ENCODE results near the gene PARD6G. TPM values are rescaled to one million over a fixed set of nuclear protein-coding genes. Genes with fewer than 3 reads are reported as not detected.
A peak's percentile ranks its signal among the peaks of the same experiment; 100 is the strongest.

The PARD6G gene
- total and polyA plus RNA-seq, 2 donors (not counting 1 experiment from before 2014, with no cell fraction given) = 1.0 to 2.1 TPM

DNA sequence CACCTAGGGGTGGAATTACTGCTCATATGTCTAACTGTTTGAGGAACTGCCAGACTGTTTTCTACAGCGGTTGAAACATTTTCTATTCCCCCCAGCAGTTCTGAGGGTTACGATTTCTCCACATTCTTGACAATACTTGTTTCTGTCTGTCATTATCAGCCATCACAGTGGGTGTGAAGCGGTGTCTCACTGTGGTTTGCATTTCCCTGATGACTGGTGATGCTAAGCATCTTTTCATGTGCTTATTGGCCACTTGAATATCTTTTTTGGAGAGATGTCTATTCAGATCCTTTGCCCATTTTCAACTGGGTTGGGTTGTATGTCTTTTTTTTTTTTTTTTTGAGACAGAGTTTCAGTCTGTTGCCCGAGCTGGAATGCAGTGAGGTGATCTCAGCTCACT, 75.3 kb downstream of the PARD6G start:
- Histone ChIP-seq H3K9ac (ENCODE audit: insufficient read depth, low read length) (no peak overlapping the region), H3K27ac (ENCODE audit: insufficient read depth, low read length) (no peak overlapping the region), H3K79me2 (ENCODE audit: control insufficient read depth, insufficient read depth, low read length) (no peaks in the 10 kb centered on the region), H3K27me3 (ENCODE audit: control insufficient read depth, insufficient read depth, low read length) (peaks cover 2% of the 10 kb centered on the region), H3K9me3 (ENCODE audit: control insufficient read depth, insufficient read depth, low read depth, low read length) (no peaks in the 10 kb centered on the region), H3K4me2 (ENCODE audit: extremely low read depth, insufficient read depth, low read length) (no peak overlapping the region), H3K4me3 (replicated peaks in 1 of 4; ENCODE audit: control extremely low read depth in 1 of 4, insufficient read depth in 1 of 4, low read depth in 3 of 4, low read length in 4 of 4) (no peak overlapping the region), H3K4me1 (ENCODE audit: control insufficient read depth, extremely low read depth, insufficient read depth, low read length) (no peaks in the 10 kb centered on the region), H4K20me1 (ENCODE audit: control insufficient read depth, extremely low read depth, insufficient read depth, low read length) (no peaks in the 10 kb centered on the region), H2AFZ (ENCODE audit: low read length) (no peak overlapping the region), H3K36me3 (ENCODE audit: control insufficient read depth, insufficient read depth, low read length) (no peaks in the 10 kb centered on the region)
- TF ChIP-seq, protein P1, sequence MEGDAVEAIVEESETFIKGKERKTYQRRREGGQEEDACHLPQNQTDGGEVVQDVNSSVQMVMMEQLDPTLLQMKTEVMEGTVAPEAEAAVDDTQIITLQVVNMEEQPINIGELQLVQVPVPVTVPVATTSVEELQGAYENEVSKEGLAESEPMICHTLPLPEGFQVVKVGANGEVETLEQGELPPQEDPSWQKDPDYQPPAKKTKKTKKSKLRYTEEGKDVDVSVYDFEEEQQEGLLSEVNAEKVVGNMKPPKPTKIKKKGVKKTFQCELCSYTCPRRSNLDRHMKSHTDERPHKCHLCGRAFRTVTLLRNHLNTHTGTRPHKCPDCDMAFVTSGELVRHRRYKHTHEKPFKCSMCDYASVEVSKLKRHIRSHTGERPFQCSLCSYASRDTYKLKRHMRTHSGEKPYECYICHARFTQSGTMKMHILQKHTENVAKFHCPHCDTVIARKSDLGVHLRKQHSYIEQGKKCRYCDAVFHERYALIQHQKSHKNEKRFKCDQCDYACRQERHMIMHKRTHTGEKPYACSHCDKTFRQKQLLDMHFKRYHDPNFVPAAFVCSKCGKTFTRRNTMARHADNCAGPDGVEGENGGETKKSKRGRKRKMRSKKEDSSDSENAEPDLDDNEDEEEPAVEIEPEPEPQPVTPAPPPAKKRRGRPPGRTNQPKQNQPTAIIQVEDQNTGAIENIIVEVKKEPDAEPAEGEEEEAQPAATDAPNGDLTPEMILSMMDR (conservative IDR thresholded peaks at IDR 0.05 in 1 of 2, IDR thresholded peaks at IDR 0.05 in 1 of 2; ENCODE audit: low read depth in 1 of 2, low read length in 2 of 2) = no peak
- no peak for TF ChIP-seq EZH2 (IDR thresholded peaks at IDR 0.05; ENCODE audit: low read length, missing control alignments)
- peak in 1 of 2 donors; percentile 60 for DNase-seq (ENCODE audit: low read depth in 2 of 2)

GRCh38 chr18:80171054-80171872, 76.1 kb downstream of the PARD6G start:
- Histone ChIP-seq H3K4me2 (ENCODE audit: extremely low read depth, insufficient read depth, low read length) (peak overlapping the region; percentile 44), H4K20me1 (ENCODE audit: control insufficient read depth, extremely low read depth, insufficient read depth, low read length) (no peaks in the 10 kb centered on the region), H3K4me3 (replicated peaks in 1 of 4; ENCODE audit: control extremely low read depth in 1 of 4, insufficient read depth in 1 of 4, low read depth in 3 of 4, low read length in 4 of 4) (peak overlapping the region in 2 of 4 experiments; percentile 32 to 50), H3K9me3 (ENCODE audit: control insufficient read depth, insufficient read depth, low read depth, low read length) (no peaks in the 10 kb centered on the region), H3K9ac (ENCODE audit: insufficient read depth, low read length) (no peak overlapping the region), H3K4me1 (ENCODE audit: control insufficient read depth, extremely low read depth, insufficient read depth, low read length) (no peaks in the 10 kb centered on the region), H3K27me3 (ENCODE audit: control insufficient read depth, insufficient read depth, low read length) (no peaks in the 10 kb centered on the region), H2AFZ (ENCODE audit: low read length) (peak overlapping the region; percentile 18), H3K79me2 (ENCODE audit: control insufficient read depth, insufficient read depth, low read length) (no peaks in the 10 kb centered on the region), H3K36me3 (ENCODE audit: control insufficient read depth, insufficient read depth, low read length) (no peaks in the 10 kb centered on the region), H3K27ac (ENCODE audit: insufficient read depth, low read length) (no peak overlapping the region)
- no peak for TF ChIP-seq EZH2 (IDR thresholded peaks at IDR 0.05; ENCODE audit: low read length, missing control alignments)
- TF ChIP-seq, protein P1 (conservative IDR thresholded peaks at IDR 0.05 in 1 of 2, IDR thresholded peaks at IDR 0.05 in 1 of 2; ENCODE audit: low read depth in 1 of 2, low read length in 2 of 2) = peak; percentile 83
- peak; percentile 53 to 83 for DNase-seq (ENCODE audit: low read depth in 2 of 2)

DNA sequence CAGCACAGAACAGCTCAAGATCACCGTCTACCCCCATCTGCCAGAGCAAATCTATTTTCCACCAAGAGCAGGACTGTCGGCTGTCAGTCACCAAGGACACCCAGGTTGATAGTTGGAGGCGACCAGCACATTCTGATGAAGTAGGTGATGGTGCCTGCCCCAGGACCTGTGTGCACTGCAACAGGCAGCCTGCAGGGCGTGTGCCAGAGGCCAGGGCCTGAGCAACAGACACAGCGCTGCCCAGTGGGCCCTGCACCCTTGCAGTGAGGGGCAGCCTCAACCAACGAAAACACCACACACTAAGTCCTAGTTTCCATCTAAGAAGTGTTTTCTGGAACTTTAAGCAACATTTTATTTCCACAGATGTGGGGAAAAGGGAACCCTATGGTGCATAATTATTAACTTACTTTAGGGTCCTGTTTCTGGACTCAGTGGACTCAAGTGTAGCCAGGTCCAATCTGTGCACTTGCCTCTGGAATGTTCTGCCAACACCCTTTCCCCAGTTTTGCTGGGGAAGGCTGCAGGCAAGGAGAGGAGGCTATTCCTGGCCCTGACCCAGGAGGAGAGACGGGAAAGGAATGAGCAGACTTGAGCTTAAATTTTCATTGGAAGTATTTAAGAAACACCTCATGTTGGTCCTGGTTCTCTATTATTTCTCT, 76.8 kb downstream of the PARD6G start:
- Histone ChIP-seq H3K79me2 (ENCODE audit: control insufficient read depth, insufficient read depth, low read length) (no peaks in the 10 kb centered on the region), H3K9me3 (ENCODE audit: control insufficient read depth, insufficient read depth, low read depth, low read length) (no peaks in the 10 kb centered on the region), H3K4me1 (ENCODE audit: control insufficient read depth, extremely low read depth, insufficient read depth, low read length) (no peaks in the 10 kb centered on the region), H4K20me1 (ENCODE audit: control insufficient read depth, extremely low read depth, insufficient read depth, low read length) (no peaks in the 10 kb centered on the region), H3K36me3 (ENCODE audit: control insufficient read depth, insufficient read depth, low read length) (no peaks in the 10 kb centered on the region), H2AFZ (ENCODE audit: low read length) (no peak overlapping the region), H3K27me3 (ENCODE audit: control insufficient read depth, insufficient read depth, low read length) (no peaks in the 10 kb centered on the region), H3K9ac (ENCODE audit: insufficient read depth, low read length) (no peak overlapping the region), H3K27ac (ENCODE audit: insufficient read depth, low read length) (no peak overlapping the region), H3K4me3 (replicated peaks in 1 of 4; ENCODE audit: control extremely low read depth in 1 of 4, insufficient read depth in 1 of 4, low read depth in 3 of 4, low read length in 4 of 4) (peak overlapping the region in 1 of 4 experiments; percentile 50), H3K4me2 (ENCODE audit: extremely low read depth, insufficient read depth, low read length) (no peak overlapping the region)
- no peak for DNase-seq (ENCODE audit: low read depth in 2 of 2)
- TF ChIP-seq EZH2 (IDR thresholded peaks at IDR 0.05; ENCODE audit: low read length, missing control alignments) = no peak
- TF ChIP-seq, protein P1 (conservative IDR thresholded peaks at IDR 0.05 in 1 of 2, IDR thresholded peaks at IDR 0.05 in 1 of 2; ENCODE audit: low read depth in 1 of 2, low read length in 2 of 2) = no peak

Data from fibroblast of lung (primary cell).